GM12874 (cell line): ENCODE results near the gene OPCML.

Experiments used
- CTCF ChIP-seq: IDR thresholded peaks from 2 replicates; pipeline ENCODE4 v1.5.1; 2011; ENCODE audit warnings: low read depth, mild to moderate bottlenecking, control low read depth, low read length, moderate library complexity; ENCODE audit not compliant: insufficient read depth

OPCML gene

GRCh38 chr11:133413703-133414102, 118.6 kb downstream of the OPCML start:
- TF ChIP-seq CTCF: no peak

GRCh38 chr11:133409799-133410198, 122.5 kb downstream of the OPCML start:
- no peak for TF ChIP-seq CTCF

DNA sequence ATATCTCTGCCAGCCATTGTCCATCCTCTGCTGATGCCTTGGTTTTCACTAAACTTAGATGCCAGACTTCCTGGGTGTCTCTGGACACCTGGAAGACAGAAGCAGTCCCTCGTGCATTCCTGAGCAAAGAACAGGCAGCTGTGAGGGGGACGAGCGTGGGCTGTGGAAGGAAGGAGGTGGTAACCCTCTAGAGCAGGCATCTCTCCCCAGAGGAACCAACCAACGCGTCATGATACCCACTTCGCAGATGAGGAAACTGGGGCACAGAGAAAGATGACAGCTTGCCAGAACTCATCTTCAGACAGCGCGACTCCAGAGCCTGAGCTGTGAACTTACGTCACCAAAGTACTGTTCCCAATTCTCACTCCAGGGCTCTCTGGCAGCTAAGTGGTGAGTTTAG, 123.4 kb downstream of the OPCML start:
- no peak for TF ChIP-seq CTCF

DNA sequence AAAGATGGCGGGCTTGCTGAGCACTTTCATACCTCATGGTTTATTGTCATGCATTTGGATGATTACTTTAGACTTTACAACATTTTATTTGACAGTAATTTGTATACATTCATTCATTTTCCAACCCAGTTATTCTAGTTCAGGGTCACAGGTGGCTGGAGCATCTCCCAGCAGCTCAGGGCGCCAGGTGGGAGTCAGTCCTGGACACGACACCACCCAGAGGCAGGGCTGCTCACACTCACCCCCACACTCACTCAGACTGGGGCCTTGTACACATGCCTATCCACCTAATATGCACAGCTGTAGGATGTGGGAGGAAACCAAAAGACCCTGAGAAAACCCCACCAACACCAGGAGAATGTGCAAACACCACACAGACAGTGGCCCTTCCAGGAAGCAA, 123.9 kb downstream of the OPCML start:
- no peak for TF ChIP-seq CTCF

- TF ChIP-seq CTCF: no peak
Measured at GRCh38 chr11:133406489-133406888, 125.8 kb downstream of the OPCML start.

DNA sequence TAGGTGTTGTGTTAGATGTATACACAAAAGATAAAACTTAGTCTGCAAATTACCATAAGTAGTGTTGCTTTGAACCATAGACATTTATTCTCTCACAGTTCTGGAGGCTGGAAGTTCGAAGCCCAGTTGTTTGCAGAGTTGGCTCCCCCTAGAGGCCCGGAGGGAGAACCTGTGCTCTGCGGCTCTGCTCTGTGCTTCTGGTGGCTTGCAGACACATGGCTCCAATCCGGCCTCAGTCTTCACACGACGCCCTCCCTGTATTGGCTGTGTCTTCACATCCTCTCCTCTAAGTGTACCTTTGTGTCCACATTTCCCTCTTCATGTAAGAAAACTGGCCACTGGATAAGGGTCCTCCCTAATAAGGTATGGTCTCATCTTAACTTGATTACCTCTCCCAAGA, 128.4 kb downstream of the OPCML start:
- peak; percentile 58 for TF ChIP-seq CTCF

- no peak for TF ChIP-seq CTCF
Measured at GRCh38 chr11:133402551-133402950, 129.8 kb downstream of the OPCML start.
